Activated gamma-delta T cell (primary cell): ENCODE data around the gene CXXC4.

Source experiments
- DNase-seq: peaks from one replicate; lab custom pipeline; 2025; lab: John Stamatoyannopoulos, UW

The CXXC4 gene

DNA sequence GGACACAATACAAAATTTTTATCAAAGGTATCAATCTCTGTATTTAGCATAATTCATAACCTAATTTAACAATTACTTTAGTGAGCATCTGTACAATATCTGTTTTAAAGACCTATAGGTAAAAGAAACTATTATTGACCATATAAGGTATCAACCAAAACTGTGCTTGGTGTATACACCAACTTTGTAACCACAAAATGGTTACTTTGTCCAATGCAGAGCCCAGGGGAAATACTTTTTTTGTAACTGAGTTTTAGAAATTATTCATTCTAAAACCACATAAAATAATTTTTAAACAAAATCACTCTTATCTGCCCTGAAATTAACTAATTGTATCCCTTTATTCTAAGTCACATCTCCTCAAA is 5.0 kb downstream of the CXXC4 start:
- no peak for DNase-seq

DNA sequence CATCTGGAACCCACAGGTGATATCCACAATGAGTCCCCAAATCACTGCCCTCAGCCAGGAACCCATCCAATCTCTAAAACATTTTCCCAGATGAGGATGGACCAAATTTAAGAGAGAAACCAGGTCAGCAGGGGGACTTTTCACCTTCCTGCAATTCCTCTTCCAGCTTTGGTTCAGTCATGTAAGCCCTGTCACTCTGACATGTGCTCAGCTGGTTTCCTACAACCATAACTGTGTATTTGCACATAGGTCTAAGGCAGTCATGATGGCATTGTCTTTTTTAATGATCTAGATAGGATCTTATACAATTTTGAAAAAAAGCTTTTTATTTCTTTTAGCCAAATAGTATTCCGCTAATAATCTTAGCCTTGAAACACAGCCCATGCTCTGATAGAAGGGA is 6.5 kb downstream of the CXXC4 start:
- DNase-seq: no peak

DNA sequence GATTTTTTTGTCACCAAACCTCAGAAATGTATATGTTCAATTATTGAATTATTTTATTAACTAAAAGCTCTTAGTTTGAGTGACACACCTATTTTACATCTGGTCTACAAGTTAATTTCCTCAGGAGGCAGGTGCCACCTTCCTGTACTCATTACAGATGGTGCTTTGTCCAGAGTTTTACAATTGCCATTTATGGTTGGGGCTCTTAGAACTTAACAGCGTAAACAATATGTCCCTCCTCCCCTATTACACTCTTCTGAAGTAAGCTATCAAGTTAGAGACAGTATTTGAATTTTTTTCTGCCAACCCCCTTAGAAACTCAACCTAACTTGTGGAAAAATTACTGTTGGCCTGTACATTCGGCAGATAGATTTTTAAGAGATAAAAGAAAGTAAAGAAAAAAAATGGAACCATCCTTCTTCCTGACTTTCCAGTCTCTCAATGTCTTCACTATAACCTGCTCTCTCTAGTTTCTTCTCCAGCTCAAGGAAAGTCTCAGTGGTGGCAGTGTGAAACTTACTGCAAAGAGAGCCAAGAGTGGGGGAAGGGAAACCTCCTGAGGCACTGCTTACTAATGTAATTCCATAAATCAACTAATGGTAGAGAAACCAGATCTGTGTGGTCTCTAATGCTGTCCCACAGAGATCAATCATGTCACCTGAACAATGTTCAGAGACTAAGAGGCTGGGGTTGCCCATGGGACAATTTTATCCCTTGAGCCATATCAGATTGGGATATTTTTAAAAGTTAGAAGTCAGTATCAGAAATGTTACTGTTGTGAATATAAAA is 7.8 kb downstream of the CXXC4 start:
- no peak for DNase-seq

DNA sequence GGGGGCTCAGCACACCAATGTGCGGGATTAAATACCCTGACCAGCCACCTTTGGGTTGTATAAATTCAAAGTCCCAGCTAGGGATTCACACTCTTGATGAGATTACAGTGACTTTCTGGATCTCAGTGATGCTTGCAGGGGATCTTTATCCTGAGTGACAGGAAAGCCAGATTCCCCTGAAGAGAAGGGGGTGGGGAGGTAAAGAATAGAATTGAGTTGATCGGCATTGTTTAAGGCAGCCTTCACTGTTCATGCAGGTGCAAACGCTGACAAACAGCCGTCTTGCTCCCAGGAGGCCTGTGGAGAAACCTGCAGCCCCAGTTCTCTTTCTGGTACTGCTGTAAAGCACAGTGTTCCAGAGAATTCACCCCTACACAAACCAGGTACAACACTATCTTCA is 19.0 kb downstream of the CXXC4 start:
- no peak for DNase-seq

DNA sequence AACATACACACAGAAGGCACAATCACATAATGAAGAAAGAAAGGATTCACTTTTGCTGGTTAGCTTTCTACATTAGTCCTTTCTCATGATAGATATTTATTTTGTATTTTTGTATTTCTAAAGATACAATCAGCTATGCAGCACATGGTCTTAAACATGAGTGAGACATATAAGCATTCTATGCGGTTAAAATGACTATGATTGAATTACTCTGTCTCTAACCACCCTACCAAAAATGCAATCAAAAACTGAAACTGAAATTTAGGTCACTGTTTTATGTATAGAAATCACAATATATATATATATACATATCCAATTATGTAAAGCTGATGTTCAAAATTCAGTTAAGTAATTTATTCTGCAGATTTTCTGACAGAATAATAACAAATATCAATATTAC is 21.9 kb downstream of the CXXC4 start:
- DNase-seq: no peak

DNA sequence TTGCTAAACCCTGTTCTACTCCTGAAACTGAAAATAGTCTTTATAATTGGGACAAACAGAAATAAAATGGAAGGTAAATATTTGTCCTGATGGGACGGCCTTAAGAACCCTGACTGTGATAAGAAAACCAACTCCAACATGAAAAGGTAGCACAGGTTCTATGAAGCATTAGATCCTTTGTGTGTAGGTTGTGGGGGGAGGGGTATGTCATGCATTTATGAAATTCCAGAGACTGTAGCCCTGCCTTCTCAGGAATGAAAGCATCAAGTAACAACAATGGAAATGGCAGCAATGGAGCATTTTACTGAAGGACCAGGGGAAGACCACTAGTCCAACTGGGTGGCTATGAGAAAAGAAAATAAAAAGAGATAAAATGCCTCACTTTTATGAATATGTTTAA is 23.9 kb downstream of the CXXC4 start:
- DNase-seq: no peak

DNA sequence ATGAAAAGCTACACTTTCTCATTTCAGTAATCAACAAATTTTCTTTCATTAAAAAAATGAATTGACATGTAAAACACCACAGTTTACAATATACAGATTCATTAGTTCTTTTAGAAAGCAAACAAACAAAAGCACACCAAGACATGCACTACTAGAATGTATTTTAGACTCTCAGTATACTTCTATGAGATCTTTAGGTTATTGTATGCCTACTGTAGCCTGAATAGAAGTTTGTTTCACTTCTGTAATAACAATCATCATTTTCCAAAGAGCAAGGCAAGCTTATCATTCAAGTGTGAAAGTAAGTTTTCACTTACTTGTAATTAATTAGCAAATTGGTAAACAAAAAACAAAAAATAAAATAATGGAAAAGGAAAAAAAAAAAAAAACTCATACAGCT is 24.9 kb downstream of the CXXC4 start:
- DNase-seq: no peak

DNA sequence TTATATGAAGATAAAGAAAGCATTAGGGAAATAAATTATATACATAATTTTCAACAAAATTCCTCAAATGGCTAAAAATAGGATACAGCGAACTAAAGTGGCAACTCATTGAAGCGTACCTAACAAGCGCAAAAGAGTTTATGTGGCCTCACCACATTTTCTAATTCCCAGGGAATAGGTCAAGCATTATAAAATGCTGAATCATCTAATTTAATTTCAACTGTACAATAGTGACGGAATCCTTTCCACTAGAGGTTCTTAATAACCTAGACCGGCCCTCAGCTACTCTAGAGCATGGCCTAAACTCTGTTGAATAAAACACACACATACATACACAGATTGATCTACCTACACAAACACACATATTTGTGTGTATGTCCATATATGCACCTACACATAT is 29.1 kb downstream of the CXXC4 start:
- no peak for DNase-seq

DNA sequence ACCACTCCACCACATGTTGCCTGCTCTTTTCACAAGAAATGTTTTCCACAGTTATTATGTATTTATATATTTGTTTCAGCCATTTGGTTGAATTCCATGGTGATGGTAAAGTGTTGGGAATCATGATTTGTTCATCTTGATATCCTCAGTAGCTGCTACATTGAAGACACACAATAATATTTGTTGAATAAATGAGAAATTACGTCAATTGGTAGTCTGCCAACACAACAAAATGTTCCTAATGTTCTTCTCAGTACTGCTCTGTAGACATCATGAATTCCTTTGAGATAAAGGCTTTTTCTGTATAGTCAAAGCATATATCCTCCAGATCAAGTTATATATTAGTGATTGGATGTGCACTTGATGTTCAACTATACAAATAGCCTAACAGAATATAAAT is 29.5 kb downstream of the CXXC4 start:
- DNase-seq: no peak

DNA sequence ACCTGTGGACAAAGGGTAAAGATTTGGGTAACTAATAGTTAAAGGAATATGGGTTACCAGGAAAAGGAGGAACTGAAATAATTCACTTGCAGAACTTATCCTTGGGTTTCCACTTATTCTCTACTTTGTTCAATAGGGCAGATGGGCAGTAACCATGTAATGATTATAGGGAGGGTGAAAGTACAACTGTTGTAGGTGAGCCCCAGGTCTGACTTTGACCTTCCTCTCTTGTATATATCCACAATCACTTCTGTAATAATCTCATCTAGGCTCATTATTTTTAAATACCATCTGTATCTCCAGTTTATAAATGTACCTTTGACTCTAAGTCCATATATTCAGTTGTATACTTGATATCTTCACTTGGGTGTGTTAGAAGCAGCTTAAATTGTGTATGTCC is 32.1 kb downstream of the CXXC4 start:
- no peak for DNase-seq

DNA sequence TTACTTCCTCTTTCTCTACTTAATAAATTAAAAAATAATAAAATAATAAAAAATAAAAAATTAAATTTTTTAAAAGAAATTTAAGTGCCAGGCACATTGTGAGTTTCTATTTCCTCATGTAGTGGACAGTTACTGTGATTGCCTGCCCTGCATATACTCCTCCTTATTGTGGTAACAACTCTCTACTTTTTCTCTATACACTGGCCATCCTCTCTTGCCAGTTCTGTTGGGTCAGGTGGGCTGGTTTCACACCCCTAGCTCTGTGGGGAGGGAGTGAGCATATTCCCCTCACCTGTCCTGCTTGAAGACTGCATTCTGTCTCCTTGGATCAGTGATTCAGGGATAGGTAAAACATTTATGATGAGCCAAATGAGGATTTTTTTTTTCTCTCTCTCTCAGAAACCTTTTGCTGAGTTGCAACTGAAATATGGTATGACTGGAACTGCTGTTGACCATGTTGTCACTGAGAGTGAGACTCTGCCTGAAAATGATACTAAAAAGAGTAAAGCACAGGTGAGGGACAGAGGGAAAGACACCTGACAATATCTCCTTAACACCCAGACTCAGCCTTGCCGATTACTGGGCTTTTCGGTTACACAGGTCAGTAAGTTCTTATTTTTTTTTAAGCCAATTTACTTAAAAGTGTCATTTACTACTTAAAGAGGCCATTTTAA is 37.2 kb downstream of the CXXC4 start:
- no peak for DNase-seq

DNA sequence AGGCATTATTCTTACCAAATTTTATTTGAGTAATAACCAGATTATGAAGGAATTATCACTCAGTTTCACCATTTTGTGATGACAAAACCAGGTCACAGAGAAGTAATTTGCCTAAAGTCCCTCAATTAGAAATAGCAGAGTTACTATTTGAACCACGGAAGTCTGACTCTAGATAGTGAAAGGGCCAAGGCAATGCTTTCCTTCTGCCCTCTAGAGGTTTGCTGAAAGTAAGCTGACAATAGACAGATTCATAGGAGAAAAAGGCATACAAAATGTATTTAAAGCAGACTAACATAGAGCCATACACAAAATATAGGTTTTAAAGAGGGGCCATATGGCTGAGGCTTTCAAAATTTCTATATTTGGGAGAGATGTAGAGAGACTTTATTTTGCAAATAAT is 43.1 kb downstream of the CXXC4 start:
- no peak for DNase-seq

DNA sequence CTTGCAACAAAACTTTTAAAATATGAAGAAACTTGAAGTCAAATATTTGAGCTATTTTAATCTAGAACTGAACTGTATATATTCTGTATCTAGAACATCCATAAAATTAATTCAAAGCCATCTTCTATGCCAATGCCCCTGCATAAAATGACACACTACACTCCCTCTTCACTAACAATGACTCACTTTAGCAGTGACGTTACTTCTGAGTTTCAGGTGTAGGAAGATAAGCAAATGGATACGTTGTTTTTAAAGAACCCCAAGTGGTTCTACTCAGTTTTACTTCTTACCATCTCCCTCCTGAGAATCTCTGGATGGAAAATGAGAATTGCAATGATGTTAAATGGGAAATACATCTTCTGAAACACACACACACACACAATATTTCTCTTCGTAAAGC is 45.2 kb downstream of the CXXC4 start:
- no peak for DNase-seq

DNA sequence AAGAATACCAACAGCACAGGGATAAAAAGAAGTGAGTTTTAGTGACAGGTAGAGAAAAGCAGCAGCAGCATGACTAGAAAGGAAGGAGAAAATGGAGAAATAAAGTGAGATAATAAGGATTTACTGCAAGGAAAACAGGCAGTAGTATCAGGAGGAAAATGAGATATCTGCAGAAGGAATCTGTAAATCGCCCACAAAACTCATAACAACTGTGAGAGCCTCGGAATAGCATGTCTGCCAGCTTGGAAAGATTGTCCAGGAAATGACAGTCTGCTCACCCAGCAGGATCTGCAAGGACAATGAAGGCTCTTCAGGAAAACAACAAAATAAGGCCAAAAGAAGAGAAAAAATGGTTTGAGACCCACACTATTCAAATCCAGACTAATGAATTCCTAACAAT is 47.4 kb downstream of the CXXC4 start:
- no peak for DNase-seq

DNA sequence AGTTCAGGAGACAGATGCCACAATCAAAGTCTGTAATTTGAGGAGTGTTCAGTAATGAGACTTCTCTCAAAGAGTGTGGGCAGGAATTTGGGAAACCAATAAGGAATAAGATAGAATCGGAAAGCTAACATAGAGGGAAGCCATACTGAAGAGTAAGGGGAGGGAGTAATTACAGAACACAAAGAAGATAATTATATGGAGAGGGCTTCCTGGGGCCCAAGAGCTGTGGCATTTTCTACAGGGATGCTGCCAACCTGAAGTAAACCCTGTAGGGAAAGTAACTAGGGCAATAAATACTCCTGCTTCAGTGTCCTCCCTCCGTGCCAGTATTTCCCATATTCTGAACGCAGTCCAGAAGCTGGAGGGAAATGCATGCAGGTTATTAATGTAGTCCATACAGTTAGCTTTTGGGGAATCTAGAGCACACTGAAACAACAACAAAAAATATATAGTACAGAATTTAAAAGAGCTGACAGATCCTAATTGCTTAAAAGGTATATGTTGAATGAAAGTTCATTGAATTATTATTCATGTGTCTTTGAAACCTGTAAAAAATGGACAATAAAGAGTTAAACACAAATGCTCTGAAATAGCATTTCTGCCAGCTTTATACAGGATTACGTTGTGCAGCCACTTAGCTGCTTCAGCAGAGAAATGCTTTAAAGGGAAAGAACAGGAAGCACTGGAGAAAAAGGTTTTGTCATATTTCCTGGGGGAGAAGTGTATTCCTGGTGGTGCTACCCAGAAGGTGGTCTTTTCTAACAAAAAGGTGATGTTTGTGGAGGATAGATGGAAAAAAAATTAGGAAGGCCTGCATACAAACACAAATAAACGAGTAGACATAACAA is 48.0 kb downstream of the CXXC4 start:
- no peak for DNase-seq

DNA sequence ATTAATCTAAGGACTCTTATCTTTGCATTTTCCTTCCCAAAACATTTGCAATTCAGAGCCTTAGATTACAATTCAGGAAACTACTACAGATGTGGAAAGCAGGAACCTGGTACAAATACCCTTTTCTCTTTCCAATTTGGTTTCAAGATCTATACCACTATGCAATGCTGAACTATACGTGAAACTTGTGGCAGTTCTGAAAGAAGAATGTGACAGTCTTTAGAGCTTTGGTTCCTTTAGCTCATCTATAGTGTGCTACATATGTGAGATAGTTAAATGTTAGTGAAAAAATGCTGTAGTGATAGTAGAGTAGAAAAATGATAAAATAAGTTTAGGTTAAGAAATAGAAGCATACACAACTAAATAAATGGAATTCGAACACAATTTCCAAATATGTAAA is 50.0 kb downstream of the CXXC4 start:
- no peak for DNase-seq

DNA sequence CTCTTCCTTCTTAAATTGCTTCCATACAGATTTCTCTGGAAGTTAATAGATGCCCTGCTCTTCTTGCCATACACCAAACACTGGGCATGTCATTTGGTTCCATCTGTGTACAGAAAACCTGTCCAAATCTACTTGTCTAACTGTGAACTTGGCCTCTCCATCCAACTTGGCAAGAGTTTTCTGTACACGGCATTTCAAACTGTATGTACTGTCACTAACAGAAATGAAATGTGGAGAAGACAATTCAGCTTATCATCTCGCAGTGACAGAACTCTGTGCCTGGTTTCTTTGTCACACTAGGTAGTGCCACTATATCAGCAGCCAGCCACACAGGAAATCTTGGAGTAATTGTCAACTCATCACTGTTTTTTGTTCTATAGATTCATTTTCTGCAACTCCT is 58.2 kb downstream of the CXXC4 start:
- DNase-seq: no peak

DNA sequence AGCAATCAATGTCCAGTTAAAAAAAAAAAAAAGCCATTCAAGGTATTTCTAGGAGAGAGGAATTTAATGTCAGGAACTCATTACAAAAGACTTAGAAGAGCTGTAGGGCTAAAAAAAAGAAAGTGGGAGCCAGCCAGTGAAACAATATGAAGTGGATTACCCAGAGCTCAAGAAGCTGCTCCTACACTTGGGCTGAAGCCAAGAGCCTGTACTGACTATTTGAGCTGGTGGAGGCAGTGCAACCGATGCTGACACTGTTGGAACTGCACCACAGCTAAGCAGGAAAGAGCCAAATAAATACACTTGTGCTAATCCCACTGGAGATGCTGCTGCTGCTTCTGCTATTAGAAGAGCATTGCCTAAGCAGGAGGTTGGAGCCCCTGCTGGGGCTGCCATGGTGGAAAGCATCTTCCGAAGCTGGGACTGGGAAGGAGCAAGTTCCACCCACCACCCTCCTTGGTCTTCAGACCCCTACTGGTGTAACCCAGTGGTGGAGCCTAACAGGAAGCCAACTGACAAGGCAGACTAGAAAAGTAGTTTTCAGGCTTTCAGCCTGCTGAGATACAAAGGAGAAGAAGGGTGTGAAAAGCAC is 65.4 kb downstream of the CXXC4 start:
- DNase-seq: no peak

DNA sequence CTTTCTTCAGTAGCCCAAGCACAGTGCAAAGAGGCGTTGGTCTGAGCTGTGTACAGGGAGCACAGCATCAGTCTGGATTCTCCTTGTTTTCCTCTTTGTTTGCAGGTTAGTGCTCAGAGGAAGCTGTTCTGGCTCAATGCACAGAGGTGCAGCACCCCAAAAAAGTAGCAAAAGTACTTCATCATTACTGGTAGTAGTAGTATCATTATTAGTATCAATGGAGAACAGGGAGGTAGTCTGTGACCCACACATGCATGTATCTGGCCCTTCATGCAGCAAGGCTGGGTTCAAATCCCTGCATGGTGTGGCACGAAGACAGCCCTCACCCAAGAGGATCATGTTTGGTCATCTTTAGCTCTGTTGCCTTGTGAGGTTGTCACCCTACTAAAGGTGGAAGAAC is 68.7 kb downstream of the CXXC4 start:
- no peak for DNase-seq

DNA sequence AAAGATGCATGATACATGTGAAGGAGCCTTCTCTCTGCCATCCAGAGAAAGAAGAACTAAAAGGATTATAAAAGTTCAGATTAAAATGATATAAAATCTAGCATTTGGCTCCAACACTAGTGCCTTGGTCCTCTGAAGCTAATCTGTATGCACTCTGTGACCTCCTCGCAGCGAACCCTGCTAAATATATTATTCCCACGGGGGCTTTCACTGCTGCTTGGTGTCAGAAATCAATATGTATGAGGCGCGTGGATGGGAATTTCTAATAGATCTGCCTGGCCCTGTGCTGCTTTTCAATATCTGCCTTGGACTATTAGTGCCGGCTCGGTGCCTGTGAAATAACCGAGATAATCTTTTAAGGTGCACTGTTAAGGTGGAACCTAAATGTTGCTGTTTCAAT is 69.7 kb downstream of the CXXC4 start:
- DNase-seq: no peak

DNA sequence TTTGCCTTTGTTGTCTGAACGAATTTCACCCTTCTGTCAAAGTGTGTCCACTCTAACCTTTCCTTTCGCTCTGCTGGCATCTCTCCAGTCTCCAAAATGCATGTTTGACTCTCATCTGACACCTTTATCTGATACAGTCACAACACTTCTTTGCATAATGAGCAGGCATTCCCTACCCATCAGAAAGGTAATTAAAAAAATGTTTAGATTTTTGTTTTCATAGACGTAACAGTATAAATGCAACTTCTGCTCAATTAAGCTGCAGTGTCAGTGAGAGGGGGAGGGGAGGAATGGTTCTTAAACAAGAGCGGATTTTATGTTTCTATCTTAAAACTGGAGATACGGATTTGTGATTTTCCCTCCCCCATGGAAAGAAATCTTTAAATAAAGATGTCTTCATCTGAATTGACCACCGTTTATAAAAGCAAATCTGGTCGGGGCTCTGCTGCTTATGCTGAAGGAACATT is 70.2 kb downstream of the CXXC4 start:
- DNase-seq: no peak

DNA sequence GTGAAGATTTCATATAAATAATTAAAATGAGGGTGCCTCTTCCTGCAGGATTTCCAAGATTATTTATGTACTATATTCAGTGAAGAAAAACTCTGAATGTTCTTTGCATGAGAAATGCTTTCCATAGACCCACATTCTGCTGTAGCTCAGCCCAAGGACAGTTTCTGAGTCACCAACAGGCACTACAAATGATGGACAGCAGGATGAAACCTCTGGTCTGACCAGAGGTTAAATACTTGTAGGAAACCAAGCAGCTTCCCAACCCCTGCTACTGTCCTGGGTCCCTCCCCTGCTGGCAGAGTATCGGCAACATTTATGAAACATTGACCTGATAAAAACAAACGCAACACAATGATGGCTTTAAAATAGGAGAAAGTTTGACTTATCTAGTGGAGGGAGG is 73.1 kb downstream of the CXXC4 start:
- no peak for DNase-seq

DNA sequence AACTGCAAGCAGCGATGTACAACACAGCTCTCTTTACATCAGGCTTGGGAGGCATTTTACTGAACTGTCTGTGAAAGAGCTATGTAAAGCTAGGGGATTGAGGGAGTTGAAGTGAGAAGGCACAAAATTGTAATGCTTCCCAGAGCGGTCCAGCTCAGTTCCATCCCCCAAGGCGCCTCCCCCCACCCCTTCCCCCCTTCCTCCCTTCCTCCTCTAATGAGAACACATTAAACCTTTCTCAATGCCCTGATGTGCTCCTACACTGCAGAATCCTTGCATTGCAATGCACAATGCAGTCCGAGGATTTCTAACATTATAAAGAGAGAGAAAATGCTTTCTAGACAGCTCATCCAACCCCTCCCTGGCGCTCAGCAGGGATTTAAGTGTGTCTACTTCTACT is 73.9 kb downstream of the CXXC4 start:
- DNase-seq: no peak
